ENCODE results near the gene ZC3H8. TPM values are rescaled to one million over a fixed set of nuclear protein-coding genes. Genes with fewer than 3 reads are reported as not detected.
A peak's percentile ranks its signal among the peaks of the same experiment; 100 is the strongest.

The ZC3H8 gene
- total RNA-seq, 2 donors from 2014 or later, result 5.2 to 7.2 TPM

GRCh38 chr2:112272669-112273068 is 17.8 kb upstream of the ZC3H8 start:
- Histone ChIP-seq H3K36me3 (no peaks in the 10 kb centered on the region), H3K4me3 (no peak overlapping the region), H3K27ac (no peak overlapping the region), H3K4me1 (peaks cover 0 to 12% of the 10 kb centered on the region in 2 donors), H3K9me3 (no peaks in the 10 kb centered on the region), H3K27me3 (no peaks in the 10 kb centered on the region)
- no peak for TF ChIP-seq CTCF (IDR thresholded peaks at IDR 0.05)
- DNase-seq (ENCODE audit: low spot score), result no peak

GRCh38 chr2:112268547-112268946 is 13.7 kb upstream of the ZC3H8 start:
- Histone ChIP-seq H3K36me3 (no peaks in the 10 kb centered on the region), H3K27me3 (no peaks in the 10 kb centered on the region), H3K4me3 (no peak overlapping the region), H3K27ac (no peak overlapping the region), H3K4me1 (no peaks in the 10 kb centered on the region), H3K9me3 (no peaks in the 10 kb centered on the region)
- no peak for TF ChIP-seq CTCF (IDR thresholded peaks at IDR 0.05)
- no peak for DNase-seq (ENCODE audit: low spot score)

- TF ChIP-seq CTCF (IDR thresholded peaks at IDR 0.05), result no peak
- Histone ChIP-seq H3K4me1 (peaks cover 0 to 5% of the 10 kb centered on the region in 2 donors), H3K27ac (no peak overlapping the region), H3K36me3 (no peaks in the 10 kb centered on the region), H3K27me3 (no peaks in the 10 kb centered on the region), H3K9me3 (no peaks in the 10 kb centered on the region), H3K4me3 (no peak overlapping the region)
- no peak for DNase-seq (ENCODE audit: low spot score)
Observed at GRCh38 chr2:112262876-112263275, 8.0 kb upstream of the ZC3H8 start.

- no peak overlapping the region for H3K4me3 ChIP-seq
- no peaks in the 10 kb centered on the region for H3K36me3 ChIP-seq
- no peaks in the 10 kb centered on the region for H3K9me3 ChIP-seq
- H3K4me1 ChIP-seq, result peaks cover 0 to 9% of the 10 kb centered on the region in 2 donors
- no peak for TF ChIP-seq CTCF (IDR thresholded peaks at IDR 0.05)
- no peak overlapping the region for H3K27ac ChIP-seq
- DNase-seq (ENCODE audit: low spot score), result no peak
- H3K27me3 ChIP-seq, result no peaks in the 10 kb centered on the region
Observed at GRCh38 chr2:112260295-112260625, 5.4 kb upstream of the ZC3H8 start.

- TF ChIP-seq CTCF (IDR thresholded peaks at IDR 0.05), result peak; percentile 81 to 94
- H3K36me3 ChIP-seq, result no peaks in the 10 kb centered on the region
- no peaks in the 10 kb centered on the region for H3K9me3 ChIP-seq
- no peaks in the 10 kb centered on the region for H3K27me3 ChIP-seq
- no peak overlapping the region for H3K27ac ChIP-seq
- DNase-seq (ENCODE audit: low spot score), result peak; percentile 89
- peak overlapping the region in 1 of 2 donors; percentile 6 for H3K4me3 ChIP-seq
- peaks cover 0 to 11% of the 10 kb centered on the region in 2 donors for H3K4me1 ChIP-seq
Observed at GRCh38 chr2:112259509-112260294, 4.9 kb upstream of the ZC3H8 start.

GRCh38 chr2:112257575-112257974 is 2.7 kb upstream of the ZC3H8 start:
- H3K4me3 ChIP-seq, result no peak overlapping the region
- H3K27me3 ChIP-seq, result no peaks in the 10 kb centered on the region
- TF ChIP-seq CTCF (IDR thresholded peaks at IDR 0.05), result no peak
- no peak overlapping the region for H3K27ac ChIP-seq
- H3K36me3 ChIP-seq, result no peaks in the 10 kb centered on the region
- no peaks in the 10 kb centered on the region for H3K9me3 ChIP-seq
- H3K4me1 ChIP-seq, result peaks cover 0 to 27% of the 10 kb centered on the region in 2 donors
- no peak for DNase-seq (ENCODE audit: low spot score)
